GM23338 (cell line): ENCODE measurements around the gene DPPA2. TPM values are rescaled to one million over a fixed set of nuclear protein-coding genes. Genes with fewer than 3 reads are reported as not detected.

ENCODE experiments used
- ATAC-seq: fragments of 200-7000 bp; cut with Tn5 transposase; 3 replicates; pipeline ENCODE4 v1.9.1; 2020
- DNase-seq: peaks from one replicate; pipeline ENCODE4 v3.0.0-alpha.2; 2015; ENCODE audit warnings: low spot score
- H2AFZ ChIP-seq: fragments of 200-600 bp; sonication (generic); 2 replicates; pipeline ENCODE4 v1.8.0; 2016; ENCODE audit warnings: antibody characterized with exemption, mild to moderate bottlenecking, moderate library complexity
- H3F3A ChIP-seq: fragments of 200-600 bp; sonication (generic); replicated peaks from 2 replicates; pipeline ENCODE4 v1.8.0; 2017; ENCODE audit warnings: antibody characterized with exemption, mixed run types, low read depth
- H3K27ac ChIP-seq: fragments of 200-600 bp; sonication (generic); 2 replicates; pipeline ENCODE4 v1.6.1; 2016; ENCODE audit warnings: low read depth
- H3K27me3 ChIP-seq: fragments of 200-600 bp; sonication (generic); 2 replicates; pipeline ENCODE4 v1.8.0; 2016; ENCODE audit warnings: mild to moderate bottlenecking, mixed run types, moderate library complexity; ENCODE audit not compliant: insufficient read depth
- H3K36me3 ChIP-seq: fragments of 200-600 bp; sonication (generic); 2 replicates; pipeline ENCODE4 v1.8.0; 2016; ENCODE audit warnings: mild to moderate bottlenecking; ENCODE audit not compliant: insufficient read depth
- H3K4me1 ChIP-seq: fragments of 200-600 bp; sonication (generic); 2 replicates; pipeline ENCODE4 v1.8.0; 2016; ENCODE audit warnings: mild to moderate bottlenecking, moderate library complexity; ENCODE audit not compliant: insufficient read depth
- H3K4me2 ChIP-seq: fragments of 200-600 bp; sonication (generic); 2 replicates; pipeline ENCODE4 v1.7.1; 2017; ENCODE audit warnings: mixed run types
- H3K4me3 ChIP-seq: fragments of 200-600 bp; sonication (generic); 2 replicates; pipeline ENCODE4 v1.6.1; 2016; ENCODE audit warnings: mixed run types
- H3K79me2 ChIP-seq: fragments of 200-600 bp; sonication (generic); replicated peaks from 2 replicates; pipeline ENCODE4 v1.8.0; 2017; ENCODE audit warnings: mild to moderate bottlenecking; ENCODE audit not compliant: insufficient read depth
- H3K9me2 ChIP-seq: fragments of 200-600 bp; sonication (generic); 2 replicates; pipeline ENCODE4 v1.8.0; 2017; ENCODE audit not compliant: insufficient read depth
- H4K20me1 ChIP-seq: fragments of 200-600 bp; sonication (generic); replicated peaks from 2 replicates; pipeline ENCODE4 v1.8.0; 2017; ENCODE audit warnings: mild to moderate bottlenecking; ENCODE audit not compliant: insufficient read depth
- H3K27ac Mint-ChIP-seq: 2 replicates; pipeline ENCODE4 v1.8.0; 2020; ENCODE audit warnings: inconsistent platforms, mild to moderate bottlenecking, moderate library complexity, mixed read lengths
- H3K27me3 Mint-ChIP-seq: 3 replicates; pipeline ENCODE4 v1.8.0; 2022; ENCODE audit warnings: low read depth, mild to moderate bottlenecking, moderate library complexity, mixed read lengths, inconsistent platforms; ENCODE audit not compliant: insufficient read depth, poor library complexity
- H3K36me3 Mint-ChIP-seq: 3 replicates; pipeline ENCODE4 v1.8.0; 2021; ENCODE audit warnings: low read depth, mild to moderate bottlenecking, inconsistent platforms, moderate library complexity, mixed read lengths
- H3K4me1 Mint-ChIP-seq: 3 replicates; pipeline ENCODE4 v1.8.0; 2020; ENCODE audit warnings: mild to moderate bottlenecking, inconsistent platforms, mixed read lengths
- H3K4me3 Mint-ChIP-seq: 3 replicates; pipeline ENCODE4 v1.8.0; 2021; ENCODE audit warnings: moderate library complexity, mild to moderate bottlenecking, inconsistent platforms, mixed read lengths
- H3K9me3 Mint-ChIP-seq: 3 replicates; pipeline ENCODE4 v1.8.0; 2020; ENCODE audit warnings: moderate library complexity, mild to moderate bottlenecking, inconsistent platforms, mixed read lengths
- EZH2 ChIP-seq: fragments of 200-600 bp; sonication (generic); IDR thresholded peaks from one replicate; pipeline ENCODE4 v1.8.0; 2017; ENCODE audit warnings: antibody characterized with exemption, mild to moderate bottlenecking, low read depth; ENCODE audit not compliant: unreplicated experiment
- polyA plus RNA-seq: library from polyadenylated mRNA; unstranded; fragments of >200 nt; fragmentation: Nextera tagmentation; extraction: Ambion mirVana; gene quantifications from 2 replicates; pipeline ENCODE4 v1.2.1, GENCODE V29; 2016
- small RNA-seq: library from RNA; depleted of rRNA; stranded (forward); fragments of <200 nt; gene quantifications from one replicate; pipeline ENCODE3, GENCODE V24; 2014; ENCODE audit warnings: low replicate concordance
- total RNA-seq: library from RNA; depleted of rRNA; stranded (reverse); fragments of >200 nt; shearing (Covaris generic); gene quantifications from 2 replicates; pipeline ENCODE4 v1.2.3, GENCODE V29; 2014; rRNA removed
- TF ChIP-seq, protein P1 (sequence below): IDR thresholded peaks from 2 replicates; pipeline ENCODE4 v1.6.1; 2016; ENCODE audit warnings: antibody characterized with exemption
- TF ChIP-seq, protein P2 (sequence below): IDR thresholded peaks from one replicate; pipeline ENCODE4 v1.6.1; 2018; ENCODE audit warnings: antibody characterized with exemption; ENCODE audit not compliant: unreplicated experiment

Gene DPPA2
- total and polyA plus RNA-seq, 2 experiments from 2014 or later: 14.3 to 21.5 TPM

DNA sequence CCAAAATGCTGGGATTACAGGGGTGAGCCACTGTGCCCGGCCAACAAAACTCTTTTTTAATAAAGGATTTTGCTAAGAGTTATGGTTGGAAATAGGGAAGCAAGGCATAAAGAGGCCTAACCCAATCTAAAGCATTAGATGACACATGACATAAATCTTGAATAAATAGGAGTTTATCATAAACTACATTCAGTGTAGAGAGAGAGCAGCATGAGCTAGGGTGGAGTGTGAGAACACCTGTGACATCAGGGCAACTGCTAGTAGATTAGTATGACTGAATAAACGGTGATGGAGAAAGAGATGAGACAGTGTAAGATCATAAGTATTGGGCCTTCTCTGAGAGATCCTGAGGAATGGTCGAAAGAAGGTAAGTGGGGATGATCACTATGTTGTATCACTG is 63.7 kb downstream of the DPPA2 start:
- no peaks in the 10 kb centered on the region for H3K79me2 ChIP-seq
- no peak for DNase-seq
- H3K4me1 ChIP-seq: no peaks in the 10 kb centered on the region
- ATAC-seq: no peak
- H3K4me3 Mint-ChIP-seq: no peak overlapping the region
- no peak overlapping the region for H3K27ac ChIP-seq
- H4K20me1 ChIP-seq: no peaks in the 10 kb centered on the region
- no peak overlapping the region for H2AFZ ChIP-seq
- H3K27ac Mint-ChIP-seq: no peak overlapping the region
- H3F3A ChIP-seq: no peaks in the 10 kb centered on the region
- H3K27me3 Mint-ChIP-seq: no peaks in the 10 kb centered on the region
- H3K9me2 ChIP-seq: no peaks in the 10 kb centered on the region
- no peaks in the 10 kb centered on the region for H3K36me3 ChIP-seq
- no peak overlapping the region for H3K4me2 ChIP-seq
- no peaks in the 10 kb centered on the region for H3K4me1 Mint-ChIP-seq
- H3K4me3 ChIP-seq: no peak overlapping the region
- no peaks in the 10 kb centered on the region for H3K36me3 Mint-ChIP-seq
- no peaks in the 10 kb centered on the region for H3K9me3 Mint-ChIP-seq
- TF ChIP-seq, protein P1, sequence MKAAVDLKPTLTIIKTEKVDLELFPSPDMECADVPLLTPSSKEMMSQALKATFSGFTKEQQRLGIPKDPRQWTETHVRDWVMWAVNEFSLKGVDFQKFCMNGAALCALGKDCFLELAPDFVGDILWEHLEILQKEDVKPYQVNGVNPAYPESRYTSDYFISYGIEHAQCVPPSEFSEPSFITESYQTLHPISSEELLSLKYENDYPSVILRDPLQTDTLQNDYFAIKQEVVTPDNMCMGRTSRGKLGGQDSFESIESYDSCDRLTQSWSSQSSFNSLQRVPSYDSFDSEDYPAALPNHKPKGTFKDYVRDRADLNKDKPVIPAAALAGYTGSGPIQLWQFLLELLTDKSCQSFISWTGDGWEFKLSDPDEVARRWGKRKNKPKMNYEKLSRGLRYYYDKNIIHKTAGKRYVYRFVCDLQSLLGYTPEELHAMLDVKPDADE: no peak
- TF ChIP-seq EZH2: no peak
- TF ChIP-seq, protein P2, sequence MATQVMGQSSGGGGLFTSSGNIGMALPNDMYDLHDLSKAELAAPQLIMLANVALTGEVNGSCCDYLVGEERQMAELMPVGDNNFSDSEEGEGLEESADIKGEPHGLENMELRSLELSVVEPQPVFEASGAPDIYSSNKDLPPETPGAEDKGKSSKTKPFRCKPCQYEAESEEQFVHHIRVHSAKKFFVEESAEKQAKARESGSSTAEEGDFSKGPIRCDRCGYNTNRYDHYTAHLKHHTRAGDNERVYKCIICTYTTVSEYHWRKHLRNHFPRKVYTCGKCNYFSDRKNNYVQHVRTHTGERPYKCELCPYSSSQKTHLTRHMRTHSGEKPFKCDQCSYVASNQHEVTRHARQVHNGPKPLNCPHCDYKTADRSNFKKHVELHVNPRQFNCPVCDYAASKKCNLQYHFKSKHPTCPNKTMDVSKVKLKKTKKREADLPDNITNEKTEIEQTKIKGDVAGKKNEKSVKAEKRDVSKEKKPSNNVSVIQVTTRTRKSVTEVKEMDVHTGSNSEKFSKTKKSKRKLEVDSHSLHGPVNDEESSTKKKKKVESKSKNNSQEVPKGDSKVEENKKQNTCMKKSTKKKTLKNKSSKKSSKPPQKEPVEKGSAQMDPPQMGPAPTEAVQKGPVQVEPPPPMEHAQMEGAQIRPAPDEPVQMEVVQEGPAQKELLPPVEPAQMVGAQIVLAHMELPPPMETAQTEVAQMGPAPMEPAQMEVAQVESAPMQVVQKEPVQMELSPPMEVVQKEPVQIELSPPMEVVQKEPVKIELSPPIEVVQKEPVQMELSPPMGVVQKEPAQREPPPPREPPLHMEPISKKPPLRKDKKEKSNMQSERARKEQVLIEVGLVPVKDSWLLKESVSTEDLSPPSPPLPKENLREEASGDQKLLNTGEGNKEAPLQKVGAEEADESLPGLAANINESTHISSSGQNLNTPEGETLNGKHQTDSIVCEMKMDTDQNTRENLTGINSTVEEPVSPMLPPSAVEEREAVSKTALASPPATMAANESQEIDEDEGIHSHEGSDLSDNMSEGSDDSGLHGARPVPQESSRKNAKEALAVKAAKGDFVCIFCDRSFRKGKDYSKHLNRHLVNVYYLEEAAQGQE: no peak
- no peaks in the 10 kb centered on the region for H3K27me3 ChIP-seq

Small RNA genes lying within 50 kb of the gene (small RNA-seq; reads per million reads assigned to genes)
- gene AC124945.1 (not detected), gene RF00017 (not detected)

Other genes with a start within 250 kb of the DPPA2 start
- gene MORC1, start 198.4 kb downstream of the DPPA2 start, total RNA-seq: not detected in 2 replicates
- gene MORC1, start 198.4 kb downstream of the DPPA2 start, polyA plus RNA-seq: not detected in 2 replicates
- gene C3orf85, start 179.8 kb downstream of the DPPA2 start, total RNA-seq: not detected in 2 replicates
- not detected in 2 replicates for gene C3orf85, start 179.8 kb downstream of the DPPA2 start, polyA plus RNA-seq
- 806 and 878 TPM in 2 replicates for gene DPPA4, start 21.0 kb upstream of the DPPA2 start, total RNA-seq
- gene DPPA4, start 21.0 kb upstream of the DPPA2 start, polyA plus RNA-seq: 546 and 574 TPM in 2 replicates